GM12878 (cell line): Measurements from ENCODE around the gene MOG.

Experiments
- PAX5 ChIP-seq: IDR thresholded peaks from 2 replicates; pipeline ENCODE4 v1.6.1; 2011; ENCODE audit warnings: low read depth, low read length, borderline replicate concordance
- POLR2A ChIP-seq: IDR thresholded peaks from 2 replicates; pipeline ENCODE4 v1.6.1; 2011; ENCODE audit warnings: low read depth, mild to moderate bottlenecking, low read length
- SMC3 ChIP-seq: IDR thresholded peaks from 2 replicates; pipeline ENCODE4 v1.6.1; 2011; ENCODE audit warnings: low read length, improper control_type of control experiment, borderline replicate concordance
- SP1 ChIP-seq: IDR thresholded peaks from one replicate; pipeline ENCODE4 v1.6.1; 2011; ENCODE audit warnings: low read depth, low read length
- SREBF2 ChIP-seq: IDR thresholded peaks from 2 replicates; pipeline ENCODE4 v1.6.1; 2012; ENCODE audit warnings: mild to moderate bottlenecking, low read length
- YBX1 ChIP-seq: fragments of 450-650 bp; IDR thresholded peaks from 2 replicates; pipeline ENCODE4 v1.6.1; 2016; ENCODE audit warnings: antibody characterized with exemption
- ZNF217 ChIP-seq: fragments of 450-650 bp; IDR thresholded peaks from 2 replicates; pipeline ENCODE4 v1.6.1; 2017; ENCODE audit warnings: antibody characterized with exemption, mild to moderate bottlenecking
- TF ChIP-seq, protein P1 (sequence below), 3 experiments: IDR thresholded peaks in 2 of 3; conservative IDR thresholded peaks in 1 of 3; 2 replicates each; pipeline ENCODE4 v1.5.1; 2011; ENCODE audit warnings: low read depth in 3 of 3, low read length in 3 of 3, mild to moderate bottlenecking in 3 of 3, control low read depth in 2 of 3, moderate library complexity in 2 of 3, inconsistent platforms in 1 of 3, mixed read lengths in 1 of 3; ENCODE audit not compliant: control insufficient read depth in 2 of 3, insufficient read depth in 1 of 3; ENCODE audit errors: extremely low read depth in 1 of 3
- TF ChIP-seq, protein P2 (sequence below): fragments of 450-650 bp; formaldehyde crosslinking; IDR thresholded peaks from 2 replicates; pipeline ENCODE4 v1.4.0; 2020; ENCODE audit warnings: mild to moderate bottlenecking, moderate library complexity
- TF ChIP-seq, protein P3 (sequence below): IDR thresholded peaks from 2 replicates; pipeline ENCODE4 v1.6.1; 2012; ENCODE audit warnings: mild to moderate bottlenecking, low read depth, low read length

DNA sequence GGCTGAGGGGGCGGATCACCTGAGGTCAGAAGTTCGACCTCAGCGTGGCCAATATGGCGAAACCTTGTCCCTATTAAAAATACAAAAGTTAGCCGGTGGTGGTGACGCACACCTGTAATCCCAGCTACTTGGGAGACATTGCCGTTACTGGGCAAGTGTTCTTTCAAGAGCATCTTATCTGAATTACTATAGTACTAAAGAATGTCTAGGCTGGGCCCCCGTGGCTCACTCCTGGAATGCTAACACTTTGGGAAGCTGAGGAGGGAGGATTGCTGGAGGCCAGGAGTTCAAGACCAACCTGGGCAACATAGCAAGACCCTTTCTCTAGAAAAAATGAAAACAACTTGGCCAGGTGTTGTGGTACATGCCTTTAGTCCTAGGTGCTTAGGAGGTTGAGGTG lies 24.9 kb downstream of the MOG start:
- TF ChIP-seq, protein P1, sequence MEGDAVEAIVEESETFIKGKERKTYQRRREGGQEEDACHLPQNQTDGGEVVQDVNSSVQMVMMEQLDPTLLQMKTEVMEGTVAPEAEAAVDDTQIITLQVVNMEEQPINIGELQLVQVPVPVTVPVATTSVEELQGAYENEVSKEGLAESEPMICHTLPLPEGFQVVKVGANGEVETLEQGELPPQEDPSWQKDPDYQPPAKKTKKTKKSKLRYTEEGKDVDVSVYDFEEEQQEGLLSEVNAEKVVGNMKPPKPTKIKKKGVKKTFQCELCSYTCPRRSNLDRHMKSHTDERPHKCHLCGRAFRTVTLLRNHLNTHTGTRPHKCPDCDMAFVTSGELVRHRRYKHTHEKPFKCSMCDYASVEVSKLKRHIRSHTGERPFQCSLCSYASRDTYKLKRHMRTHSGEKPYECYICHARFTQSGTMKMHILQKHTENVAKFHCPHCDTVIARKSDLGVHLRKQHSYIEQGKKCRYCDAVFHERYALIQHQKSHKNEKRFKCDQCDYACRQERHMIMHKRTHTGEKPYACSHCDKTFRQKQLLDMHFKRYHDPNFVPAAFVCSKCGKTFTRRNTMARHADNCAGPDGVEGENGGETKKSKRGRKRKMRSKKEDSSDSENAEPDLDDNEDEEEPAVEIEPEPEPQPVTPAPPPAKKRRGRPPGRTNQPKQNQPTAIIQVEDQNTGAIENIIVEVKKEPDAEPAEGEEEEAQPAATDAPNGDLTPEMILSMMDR (IDR thresholded peaks at IDR 0.05 in 2 of 3, conservative IDR thresholded peaks at IDR 0.05 in 1 of 3; ENCODE audit: control insufficient read depth in 2 of 3, extremely low read depth in 1 of 3, insufficient read depth in 1 of 3, low read depth in 3 of 3, low read length in 3 of 3): no peak
- TF ChIP-seq SREBF2 (no peak), SP1 (no peak), YBX1 (no peak), PAX5 (no peak), POLR2A (no peak), ZNF217 (no peak), SMC3 (no peak)
- TF ChIP-seq, protein P2, sequence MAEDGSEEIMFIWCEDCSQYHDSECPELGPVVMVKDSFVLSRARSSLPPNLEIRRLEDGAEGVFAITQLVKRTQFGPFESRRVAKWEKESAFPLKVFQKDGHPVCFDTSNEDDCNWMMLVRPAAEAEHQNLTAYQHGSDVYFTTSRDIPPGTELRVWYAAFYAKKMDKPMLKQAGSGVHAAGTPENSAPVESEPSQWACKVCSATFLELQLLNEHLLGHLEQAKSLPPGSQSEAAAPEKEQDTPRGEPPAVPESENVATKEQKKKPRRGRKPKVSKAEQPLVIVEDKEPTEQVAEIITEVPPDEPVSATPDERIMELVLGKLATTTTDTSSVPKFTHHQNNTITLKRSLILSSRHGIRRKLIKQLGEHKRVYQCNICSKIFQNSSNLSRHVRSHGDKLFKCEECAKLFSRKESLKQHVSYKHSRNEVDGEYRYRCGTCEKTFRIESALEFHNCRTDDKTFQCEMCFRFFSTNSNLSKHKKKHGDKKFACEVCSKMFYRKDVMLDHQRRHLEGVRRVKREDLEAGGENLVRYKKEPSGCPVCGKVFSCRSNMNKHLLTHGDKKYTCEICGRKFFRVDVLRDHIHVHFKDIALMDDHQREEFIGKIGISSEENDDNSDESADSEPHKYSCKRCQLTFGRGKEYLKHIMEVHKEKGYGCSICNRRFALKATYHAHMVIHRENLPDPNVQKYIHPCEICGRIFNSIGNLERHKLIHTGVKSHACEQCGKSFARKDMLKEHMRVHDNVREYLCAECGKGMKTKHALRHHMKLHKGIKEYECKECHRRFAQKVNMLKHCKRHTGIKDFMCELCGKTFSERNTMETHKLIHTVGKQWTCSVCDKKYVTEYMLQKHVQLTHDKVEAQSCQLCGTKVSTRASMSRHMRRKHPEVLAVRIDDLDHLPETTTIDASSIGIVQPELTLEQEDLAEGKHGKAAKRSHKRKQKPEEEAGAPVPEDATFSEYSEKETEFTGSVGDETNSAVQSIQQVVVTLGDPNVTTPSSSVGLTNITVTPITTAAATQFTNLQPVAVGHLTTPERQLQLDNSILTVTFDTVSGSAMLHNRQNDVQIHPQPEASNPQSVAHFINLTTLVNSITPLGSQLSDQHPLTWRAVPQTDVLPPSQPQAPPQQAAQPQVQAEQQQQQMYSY (CRISPR knock-in tag): no peak
- TF ChIP-seq, protein P3, sequence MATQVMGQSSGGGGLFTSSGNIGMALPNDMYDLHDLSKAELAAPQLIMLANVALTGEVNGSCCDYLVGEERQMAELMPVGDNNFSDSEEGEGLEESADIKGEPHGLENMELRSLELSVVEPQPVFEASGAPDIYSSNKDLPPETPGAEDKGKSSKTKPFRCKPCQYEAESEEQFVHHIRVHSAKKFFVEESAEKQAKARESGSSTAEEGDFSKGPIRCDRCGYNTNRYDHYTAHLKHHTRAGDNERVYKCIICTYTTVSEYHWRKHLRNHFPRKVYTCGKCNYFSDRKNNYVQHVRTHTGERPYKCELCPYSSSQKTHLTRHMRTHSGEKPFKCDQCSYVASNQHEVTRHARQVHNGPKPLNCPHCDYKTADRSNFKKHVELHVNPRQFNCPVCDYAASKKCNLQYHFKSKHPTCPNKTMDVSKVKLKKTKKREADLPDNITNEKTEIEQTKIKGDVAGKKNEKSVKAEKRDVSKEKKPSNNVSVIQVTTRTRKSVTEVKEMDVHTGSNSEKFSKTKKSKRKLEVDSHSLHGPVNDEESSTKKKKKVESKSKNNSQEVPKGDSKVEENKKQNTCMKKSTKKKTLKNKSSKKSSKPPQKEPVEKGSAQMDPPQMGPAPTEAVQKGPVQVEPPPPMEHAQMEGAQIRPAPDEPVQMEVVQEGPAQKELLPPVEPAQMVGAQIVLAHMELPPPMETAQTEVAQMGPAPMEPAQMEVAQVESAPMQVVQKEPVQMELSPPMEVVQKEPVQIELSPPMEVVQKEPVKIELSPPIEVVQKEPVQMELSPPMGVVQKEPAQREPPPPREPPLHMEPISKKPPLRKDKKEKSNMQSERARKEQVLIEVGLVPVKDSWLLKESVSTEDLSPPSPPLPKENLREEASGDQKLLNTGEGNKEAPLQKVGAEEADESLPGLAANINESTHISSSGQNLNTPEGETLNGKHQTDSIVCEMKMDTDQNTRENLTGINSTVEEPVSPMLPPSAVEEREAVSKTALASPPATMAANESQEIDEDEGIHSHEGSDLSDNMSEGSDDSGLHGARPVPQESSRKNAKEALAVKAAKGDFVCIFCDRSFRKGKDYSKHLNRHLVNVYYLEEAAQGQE: no peak
